Stimulated activated CD8-positive, alpha-beta memory T cell treated with anti-CD3 and anti-CD28 coated beads, Interleukin-7, amount 100 ng/mL, for 24 hours (primary cell): ENCODE data around the gene ST14.

Experiments used
- DNase-seq: peaks from one replicate; pipeline ENCODE4 v3.0.0-alpha.2; 2020; ENCODE audit warnings: low read depth

Gene ST14

GRCh38 chr11:130159657-130160497 lies at the start of gene ST14:
Gene ST14, plus strand, starts transcription at chr11:130159782. Its CDS starts 198 bp downstream, at chr11:130159980.
- no peak for DNase-seq

GRCh38 chr11:130110339-130111108 lies 49.1 kb upstream of the ST14 start:
- no peak for DNase-seq

- DNase-seq, result no peak
Observed at GRCh38 chr11:130112071-130112830, 47.3 kb upstream of the ST14 start.

- DNase-seq, result no peak
Observed at GRCh38 chr11:130114281-130114680, 45.3 kb upstream of the ST14 start.

GRCh38 chr11:130114726-130115125 lies 44.9 kb upstream of the ST14 start:
- no peak for DNase-seq

- no peak for DNase-seq
Observed at GRCh38 chr11:130115218-130115617, 44.4 kb upstream of the ST14 start.

- no peak for DNase-seq
Observed at GRCh38 chr11:130118165-130118564, 41.4 kb upstream of the ST14 start.

- DNase-seq, result no peak
Observed at GRCh38 chr11:130118636-130119387, 40.8 kb upstream of the ST14 start.

- DNase-seq, result no peak
Observed at GRCh38 chr11:130120045-130120444, 39.5 kb upstream of the ST14 start.

GRCh38 chr11:130121445-130121978 lies 38.1 kb upstream of the ST14 start:
- DNase-seq, result no peak

GRCh38 chr11:130122141-130122575 lies 37.4 kb upstream of the ST14 start:
- DNase-seq, result no peak

- no peak for DNase-seq
Observed at GRCh38 chr11:130123414-130124040, 36.1 kb upstream of the ST14 start.

GRCh38 chr11:130124096-130124495 lies 35.5 kb upstream of the ST14 start:
- DNase-seq, result no peak

GRCh38 chr11:130125638-130126037 lies 33.9 kb upstream of the ST14 start:
- DNase-seq, result no peak

- DNase-seq, result no peak
Observed at GRCh38 chr11:130126516-130126915, 33.1 kb upstream of the ST14 start.

GRCh38 chr11:130127509-130127908 lies 32.1 kb upstream of the ST14 start:
- no peak for DNase-seq

GRCh38 chr11:130128626-130129025 lies 31.0 kb upstream of the ST14 start:
- no peak for DNase-seq

- no peak for DNase-seq
Observed at GRCh38 chr11:130129922-130130321, 29.7 kb upstream of the ST14 start.

- DNase-seq, result no peak
Observed at GRCh38 chr11:130131961-130132850, 27.4 kb upstream of the ST14 start.

- DNase-seq, result no peak
Observed at GRCh38 chr11:130133716-130134115, 25.9 kb upstream of the ST14 start.
